ENCODE measurements around the gene FHIT. TPM values are rescaled to one million over a fixed set of nuclear protein-coding genes. Genes with fewer than 3 reads are reported as not detected.

The FHIT gene
- total and polyA plus RNA-seq, 4 donors = 2.1 to 14.7 (median 6.6) TPM

DNA sequence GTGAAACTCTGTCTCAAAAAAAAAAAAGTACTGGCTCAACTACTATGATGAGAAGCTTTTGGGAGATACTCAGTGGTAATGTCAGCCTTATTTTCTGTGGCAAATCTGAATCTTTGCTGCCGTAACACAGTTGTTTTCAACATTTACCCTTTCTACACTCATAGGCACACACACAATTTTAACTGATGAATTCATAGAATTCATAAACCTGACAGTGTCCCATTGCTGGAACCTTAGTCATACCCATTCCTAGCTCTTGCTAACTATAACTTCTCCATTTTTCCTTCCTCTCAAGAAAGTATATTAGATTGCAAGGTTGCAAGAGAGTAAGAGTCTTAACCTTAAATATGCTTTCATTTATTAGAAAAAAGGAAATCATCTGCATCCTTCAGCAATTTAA lies 496.6 kb downstream of the FHIT start:
- TF ChIP-seq, protein P1, sequence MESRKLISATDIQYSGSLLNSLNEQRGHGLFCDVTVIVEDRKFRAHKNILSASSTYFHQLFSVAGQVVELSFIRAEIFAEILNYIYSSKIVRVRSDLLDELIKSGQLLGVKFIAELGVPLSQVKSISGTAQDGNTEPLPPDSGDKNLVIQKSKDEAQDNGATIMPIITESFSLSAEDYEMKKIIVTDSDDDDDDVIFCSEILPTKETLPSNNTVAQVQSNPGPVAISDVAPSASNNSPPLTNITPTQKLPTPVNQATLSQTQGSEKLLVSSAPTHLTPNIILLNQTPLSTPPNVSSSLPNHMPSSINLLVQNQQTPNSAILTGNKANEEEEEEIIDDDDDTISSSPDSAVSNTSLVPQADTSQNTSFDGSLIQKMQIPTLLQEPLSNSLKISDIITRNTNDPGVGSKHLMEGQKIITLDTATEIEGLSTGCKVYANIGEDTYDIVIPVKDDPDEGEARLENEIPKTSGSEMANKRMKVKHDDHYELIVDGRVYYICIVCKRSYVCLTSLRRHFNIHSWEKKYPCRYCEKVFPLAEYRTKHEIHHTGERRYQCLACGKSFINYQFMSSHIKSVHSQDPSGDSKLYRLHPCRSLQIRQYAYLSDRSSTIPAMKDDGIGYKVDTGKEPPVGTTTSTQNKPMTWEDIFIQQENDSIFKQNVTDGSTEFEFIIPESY (IDR thresholded peaks at IDR 0.05) = no peak
- TF ChIP-seq RAD21 (IDR thresholded peaks at IDR 0.05) = no peak
- TF ChIP-seq EGR1 (IDR thresholded peaks at IDR 0.05; ENCODE audit: low read depth in 2 of 2) = no peak
- TF ChIP-seq TAF1 (conservative IDR thresholded peaks at IDR 0.05) = no peak
- TF ChIP-seq YY1 (IDR thresholded peaks at IDR 0.05) = no peak
- no peak for TF ChIP-seq FOXA2 (IDR thresholded peaks at IDR 0.05)
- no peak for TF ChIP-seq HNF4G (IDR thresholded peaks at IDR 0.05)
- TF ChIP-seq FOXA1 (IDR thresholded peaks at IDR 0.05) = no peak
- H3K4me1 ChIP-seq (ENCODE audit: control insufficient read depth in 4 of 4, insufficient read depth in 4 of 4, low read length in 3 of 4) = no peaks in the 10 kb centered on the region
- no peaks in the 10 kb centered on the region for H3K27me3 ChIP-seq (ENCODE audit: control insufficient read depth in 4 of 4, insufficient read depth in 4 of 4, low read length in 3 of 4)
- DNase-seq (ENCODE audit: low spot score) = no peak
- no peak overlapping the region for H3K9ac ChIP-seq (ENCODE audit: low read depth in 1 of 2, low read length in 2 of 2)
- no peaks in the 10 kb centered on the region for H3K9me3 ChIP-seq (ENCODE audit: control insufficient read depth in 4 of 4, low read length in 3 of 4)
- 96% methylated on average over 1 of the region's 1 CpG for WGBS
- H3K4me3 ChIP-seq (ENCODE audit: low read depth in 1 of 3, low read length in 3 of 3) = no peak overlapping the region
- H3K36me3 ChIP-seq (ENCODE audit: control insufficient read depth in 4 of 4, insufficient read depth in 3 of 4, low read depth in 1 of 4, low read length in 3 of 4) = no peaks in the 10 kb centered on the region
- no peak overlapping the region for H3K27ac ChIP-seq (ENCODE audit: low read depth in 1 of 2, low read length in 2 of 2)

DNA sequence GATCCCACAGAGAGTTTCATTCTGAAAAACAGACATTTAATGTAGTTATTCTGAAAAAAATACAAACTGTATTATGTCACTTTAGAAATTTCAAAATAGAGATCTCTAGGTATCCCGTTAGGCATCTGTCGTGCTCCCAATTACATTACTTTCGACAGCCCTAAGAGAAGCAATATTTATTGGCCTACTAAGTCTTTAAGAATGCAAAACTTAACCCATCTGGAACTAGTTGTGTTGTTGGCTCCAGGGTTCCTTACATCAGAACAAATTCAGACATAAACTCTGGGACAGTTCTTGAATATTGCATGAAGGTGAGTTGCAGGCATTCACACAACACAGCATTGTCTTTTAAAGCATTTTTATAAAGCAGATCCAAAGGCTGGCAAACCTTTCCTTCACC lies 498.4 kb downstream of the FHIT start:
- Histone ChIP-seq H3K36me3 (ENCODE audit: control insufficient read depth in 4 of 4, insufficient read depth in 3 of 4, low read depth in 1 of 4, low read length in 3 of 4) (no peaks in the 10 kb centered on the region), H3K9ac (ENCODE audit: low read depth in 1 of 2, low read length in 2 of 2) (no peak overlapping the region), H3K27me3 (ENCODE audit: control insufficient read depth in 4 of 4, insufficient read depth in 4 of 4, low read length in 3 of 4) (no peaks in the 10 kb centered on the region), H3K4me3 (ENCODE audit: low read depth in 1 of 3, low read length in 3 of 3) (no peak overlapping the region), H3K9me3 (ENCODE audit: control insufficient read depth in 4 of 4, low read length in 3 of 4) (no peaks in the 10 kb centered on the region), H3K27ac (ENCODE audit: low read depth in 1 of 2, low read length in 2 of 2) (no peak overlapping the region), H3K4me1 (ENCODE audit: control insufficient read depth in 4 of 4, insufficient read depth in 4 of 4, low read length in 3 of 4) (no peaks in the 10 kb centered on the region)
- 97% methylated on average over 3 of the region's 3 CpGs for WGBS
- DNase-seq (ENCODE audit: low spot score) = no peak
- TF ChIP-seq YY1 (IDR thresholded peaks at IDR 0.05) = no peak
- TF ChIP-seq RXRA (IDR thresholded peaks at IDR 0.05) = no peak
- no peak for TF ChIP-seq HNF4A (conservative IDR thresholded peaks at IDR 0.05)
- TF ChIP-seq TAF1 (conservative IDR thresholded peaks at IDR 0.05) = no peak

DNA sequence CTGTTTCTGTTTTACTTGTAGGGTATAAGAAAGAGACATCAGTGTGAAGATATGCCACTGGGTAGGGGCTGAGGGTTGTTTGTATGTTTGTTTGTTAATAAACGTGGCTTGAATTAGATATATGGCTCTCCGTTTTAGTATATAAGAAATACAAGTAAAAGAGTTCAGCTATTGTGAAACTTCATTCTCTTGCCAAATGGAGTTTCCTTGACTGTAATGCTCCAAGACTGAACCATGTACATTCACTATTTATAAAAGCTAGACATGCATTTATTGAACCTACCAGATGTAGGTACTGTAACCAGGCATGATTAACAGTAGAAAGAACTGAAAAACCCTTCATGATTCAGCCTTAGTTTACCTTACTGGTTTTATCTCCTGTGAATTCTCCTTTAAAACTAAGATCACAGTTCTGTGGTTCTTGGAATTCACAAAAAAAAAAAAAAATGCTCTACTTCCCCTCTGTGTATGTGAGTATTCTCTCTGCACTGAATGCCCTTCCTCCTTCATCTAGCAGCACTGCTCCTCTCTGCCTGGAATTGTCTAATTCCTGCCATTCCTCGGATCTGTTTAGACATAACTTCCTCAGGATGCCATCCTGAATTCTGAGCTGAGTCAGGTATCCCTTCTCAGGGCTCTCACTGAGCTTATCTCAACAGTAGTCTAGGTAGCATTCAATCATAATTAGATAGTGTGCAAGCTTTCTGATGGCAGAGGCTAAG lies 504.4 kb downstream of the FHIT start:
- H3K36me3 ChIP-seq (ENCODE audit: control insufficient read depth in 4 of 4, insufficient read depth in 3 of 4, low read depth in 1 of 4, low read length in 3 of 4) = no peaks in the 10 kb centered on the region
- no peak overlapping the region for H3K9ac ChIP-seq (ENCODE audit: low read depth in 1 of 2, low read length in 2 of 2)
- H3K4me3 ChIP-seq (ENCODE audit: low read depth in 1 of 3, low read length in 3 of 3) = no peak overlapping the region
- H3K27ac ChIP-seq (ENCODE audit: low read depth in 1 of 2, low read length in 2 of 2) = no peak overlapping the region
- no peaks in the 10 kb centered on the region for H3K27me3 ChIP-seq (ENCODE audit: control insufficient read depth in 4 of 4, insufficient read depth in 4 of 4, low read length in 3 of 4)
- DNase-seq (ENCODE audit: low spot score) = no peak
- H3K4me1 ChIP-seq (ENCODE audit: control insufficient read depth in 4 of 4, insufficient read depth in 4 of 4, low read length in 3 of 4) = no peaks in the 10 kb centered on the region
- H3K9me3 ChIP-seq (ENCODE audit: control insufficient read depth in 4 of 4, low read length in 3 of 4) = no peaks in the 10 kb centered on the region
- 81% methylated on average over 3 of the region's 3 CpGs for WGBS
- TF ChIP-seq GABPA (IDR thresholded peaks at IDR 0.05 in 1 of 2, conservative IDR thresholded peaks at IDR 0.05 in 1 of 2) (no peak), HNF4G (IDR thresholded peaks at IDR 0.05) (no peak), YY1 (IDR thresholded peaks at IDR 0.05) (no peak), HNF4A (conservative IDR thresholded peaks at IDR 0.05) (no peak), FOXA1 (IDR thresholded peaks at IDR 0.05) (no peak), NR2F2 (IDR thresholded peaks at IDR 0.05) (no peak), RAD21 (IDR thresholded peaks at IDR 0.05) (no peak), SP1 (IDR thresholded peaks at IDR 0.05) (no peak), FOXA2 (IDR thresholded peaks at IDR 0.05) (no peak), RXRA (IDR thresholded peaks at IDR 0.05) (no peak), TAF1 (conservative IDR thresholded peaks at IDR 0.05) (no peak), EGR1 (IDR thresholded peaks at IDR 0.05; ENCODE audit: low read depth in 2 of 2) (no peak)
- TF ChIP-seq, protein P2, sequence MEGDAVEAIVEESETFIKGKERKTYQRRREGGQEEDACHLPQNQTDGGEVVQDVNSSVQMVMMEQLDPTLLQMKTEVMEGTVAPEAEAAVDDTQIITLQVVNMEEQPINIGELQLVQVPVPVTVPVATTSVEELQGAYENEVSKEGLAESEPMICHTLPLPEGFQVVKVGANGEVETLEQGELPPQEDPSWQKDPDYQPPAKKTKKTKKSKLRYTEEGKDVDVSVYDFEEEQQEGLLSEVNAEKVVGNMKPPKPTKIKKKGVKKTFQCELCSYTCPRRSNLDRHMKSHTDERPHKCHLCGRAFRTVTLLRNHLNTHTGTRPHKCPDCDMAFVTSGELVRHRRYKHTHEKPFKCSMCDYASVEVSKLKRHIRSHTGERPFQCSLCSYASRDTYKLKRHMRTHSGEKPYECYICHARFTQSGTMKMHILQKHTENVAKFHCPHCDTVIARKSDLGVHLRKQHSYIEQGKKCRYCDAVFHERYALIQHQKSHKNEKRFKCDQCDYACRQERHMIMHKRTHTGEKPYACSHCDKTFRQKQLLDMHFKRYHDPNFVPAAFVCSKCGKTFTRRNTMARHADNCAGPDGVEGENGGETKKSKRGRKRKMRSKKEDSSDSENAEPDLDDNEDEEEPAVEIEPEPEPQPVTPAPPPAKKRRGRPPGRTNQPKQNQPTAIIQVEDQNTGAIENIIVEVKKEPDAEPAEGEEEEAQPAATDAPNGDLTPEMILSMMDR (IDR thresholded peaks at IDR 0.05; ENCODE audit: low read depth, low read length, missing input control) = no peak
- TF ChIP-seq, protein P3, sequence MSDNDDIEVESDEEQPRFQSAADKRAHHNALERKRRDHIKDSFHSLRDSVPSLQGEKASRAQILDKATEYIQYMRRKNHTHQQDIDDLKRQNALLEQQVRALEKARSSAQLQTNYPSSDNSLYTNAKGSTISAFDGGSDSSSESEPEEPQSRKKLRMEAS (IDR thresholded peaks at IDR 0.05) = no peak
- TF ChIP-seq, protein P1 (IDR thresholded peaks at IDR 0.05) = no peak
- TF ChIP-seq, protein P4, sequence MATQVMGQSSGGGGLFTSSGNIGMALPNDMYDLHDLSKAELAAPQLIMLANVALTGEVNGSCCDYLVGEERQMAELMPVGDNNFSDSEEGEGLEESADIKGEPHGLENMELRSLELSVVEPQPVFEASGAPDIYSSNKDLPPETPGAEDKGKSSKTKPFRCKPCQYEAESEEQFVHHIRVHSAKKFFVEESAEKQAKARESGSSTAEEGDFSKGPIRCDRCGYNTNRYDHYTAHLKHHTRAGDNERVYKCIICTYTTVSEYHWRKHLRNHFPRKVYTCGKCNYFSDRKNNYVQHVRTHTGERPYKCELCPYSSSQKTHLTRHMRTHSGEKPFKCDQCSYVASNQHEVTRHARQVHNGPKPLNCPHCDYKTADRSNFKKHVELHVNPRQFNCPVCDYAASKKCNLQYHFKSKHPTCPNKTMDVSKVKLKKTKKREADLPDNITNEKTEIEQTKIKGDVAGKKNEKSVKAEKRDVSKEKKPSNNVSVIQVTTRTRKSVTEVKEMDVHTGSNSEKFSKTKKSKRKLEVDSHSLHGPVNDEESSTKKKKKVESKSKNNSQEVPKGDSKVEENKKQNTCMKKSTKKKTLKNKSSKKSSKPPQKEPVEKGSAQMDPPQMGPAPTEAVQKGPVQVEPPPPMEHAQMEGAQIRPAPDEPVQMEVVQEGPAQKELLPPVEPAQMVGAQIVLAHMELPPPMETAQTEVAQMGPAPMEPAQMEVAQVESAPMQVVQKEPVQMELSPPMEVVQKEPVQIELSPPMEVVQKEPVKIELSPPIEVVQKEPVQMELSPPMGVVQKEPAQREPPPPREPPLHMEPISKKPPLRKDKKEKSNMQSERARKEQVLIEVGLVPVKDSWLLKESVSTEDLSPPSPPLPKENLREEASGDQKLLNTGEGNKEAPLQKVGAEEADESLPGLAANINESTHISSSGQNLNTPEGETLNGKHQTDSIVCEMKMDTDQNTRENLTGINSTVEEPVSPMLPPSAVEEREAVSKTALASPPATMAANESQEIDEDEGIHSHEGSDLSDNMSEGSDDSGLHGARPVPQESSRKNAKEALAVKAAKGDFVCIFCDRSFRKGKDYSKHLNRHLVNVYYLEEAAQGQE (IDR thresholded peaks at IDR 0.05) = no peak
- TF ChIP-seq, protein P5, sequence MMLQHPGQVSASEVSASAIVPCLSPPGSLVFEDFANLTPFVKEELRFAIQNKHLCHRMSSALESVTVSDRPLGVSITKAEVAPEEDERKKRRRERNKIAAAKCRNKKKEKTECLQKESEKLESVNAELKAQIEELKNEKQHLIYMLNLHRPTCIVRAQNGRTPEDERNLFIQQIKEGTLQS (IDR thresholded peaks at IDR 0.05) = no peak

All from liver (tissue), 9 donors.